ENCODE measurements around the gene TOMM34. TPM values are rescaled to one million over a fixed set of nuclear protein-coding genes. Genes with fewer than 3 reads are reported as not detected.

TOMM34 gene
- total RNA-seq: 6.5 and 19.7 TPM in 2 replicates

GRCh38 chr20:44960103-44960852, at the start of gene TOMM34:
Gene TOMM34 (minus strand): TSS chr20:44960397. CDS start chr20:44960333, 64 bp downstream.

DNA sequence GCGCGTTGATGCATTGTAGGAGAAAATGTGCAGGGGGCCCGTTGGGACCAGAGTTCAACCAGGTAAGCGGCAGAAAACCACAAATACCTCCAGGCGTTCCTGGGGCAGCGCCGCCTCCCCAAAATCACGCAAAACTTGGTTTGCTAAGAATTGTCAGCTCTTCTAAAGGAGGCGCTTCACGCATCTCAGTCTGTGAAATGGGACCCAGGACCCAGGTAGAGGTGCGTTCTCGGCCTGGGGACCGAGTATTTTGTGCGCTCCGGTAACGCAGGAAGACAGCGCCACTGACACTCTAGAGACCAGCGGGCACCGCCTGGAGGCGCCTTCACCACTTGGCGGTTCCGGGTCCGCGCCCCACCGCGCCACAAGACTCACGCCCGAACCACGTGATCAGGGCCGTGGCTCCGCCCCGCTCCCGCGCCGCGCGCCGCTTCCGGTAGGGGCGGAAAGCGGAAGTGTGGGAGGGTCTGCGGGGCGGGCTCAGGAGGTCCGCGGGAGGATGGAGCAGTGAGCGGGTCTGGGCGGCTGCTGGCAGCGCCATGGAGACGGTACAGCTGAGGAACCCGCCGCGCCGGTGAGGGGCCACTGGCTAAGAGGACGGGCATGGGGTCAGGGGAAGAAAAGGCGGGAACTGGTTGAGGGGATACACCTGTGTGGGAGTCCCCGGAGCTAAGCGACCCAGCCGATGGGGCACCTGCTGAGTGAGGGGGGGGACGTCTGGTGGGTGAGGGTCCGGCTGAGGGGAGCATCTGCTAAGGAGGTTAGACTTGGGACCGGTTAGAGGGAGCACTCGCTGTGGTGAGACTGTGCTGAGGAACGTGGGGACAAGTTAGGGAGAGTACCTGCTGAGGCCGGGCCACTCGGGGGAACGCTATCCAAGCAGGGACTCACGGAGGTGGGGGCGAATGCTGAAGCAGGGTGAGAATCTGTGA, 6.1 kb upstream of the TOMM34 start, which contains the start of gene STK4:
TSS of gene STK4 (plus strand) at position 483 of the 932 bp plus-strand sequence. CDS start at position 540, 57 bp downstream.

GRCh38 chr20:44909872-44910689, 50.1 kb downstream of the TOMM34 start, which contains the start of gene PABPC1L:
Gene PABPC1L (plus strand): TSS chr20:44910060. CDS start chr20:44910144, 84 bp downstream.

Other genes starting within 250 kb of the TOMM34 start
- 3.0 and 8.8 TPM in 2 replicates for gene CCN5, start 245.0 kb downstream of the TOMM34 start, total RNA-seq
- 0.09 and 0.47 TPM in 2 replicates for gene KCNK15, start 214.5 kb downstream of the TOMM34 start, total RNA-seq
- under 0.01 and 0.16 TPM in 2 replicates for gene RIMS4, start 149.9 kb downstream of the TOMM34 start, total RNA-seq
- gene YWHAB, start 74.7 kb downstream of the TOMM34 start, total RNA-seq: 38.5 and 68.7 TPM in 2 replicates
- 6.8 and 15.5 TPM in 2 replicates for gene PABPC1L, start 50.3 kb downstream of the TOMM34 start, total RNA-seq
- gene STK4, start 6.1 kb upstream of the TOMM34 start, total RNA-seq: 16.1 and 24.0 TPM in 2 replicates
- 0.09 and 0.79 TPM in 2 replicates for gene KCNS1, start 140.7 kb upstream of the TOMM34 start, total RNA-seq
- gene WFDC5, start 154.8 kb upstream of the TOMM34 start, total RNA-seq: not detected in 2 replicates
- not detected in 2 replicates for gene WFDC12, start 164.1 kb upstream of the TOMM34 start, total RNA-seq
- not detected in 2 replicates for gene PI3, start 214.5 kb upstream of the TOMM34 start, total RNA-seq
- not detected in 2 replicates for gene SEMG1, start 246.6 kb upstream of the TOMM34 start, total RNA-seq